Fibroblast of mammary gland (primary cell): Measurements from ENCODE around the gene USHBP1.

ENCODE experiments used
- DNase-seq: peaks from one replicate; pipeline ENCODE4 v3.0.0-alpha.2; 2010; ENCODE audit warnings: low read depth
- H3K4me3 ChIP-seq: 2 replicates; pipeline ENCODE4 v1.5.1; 2011; ENCODE audit warnings: low read depth, mild to moderate bottlenecking, low read length, moderate library complexity; ENCODE audit not compliant: control insufficient read depth
- CTCF ChIP-seq: conservative IDR thresholded peaks from 2 replicates; pipeline ENCODE4 v1.5.1; 2011; ENCODE audit warnings: low read depth, low read length, inconsistent platforms; ENCODE audit not compliant: control insufficient read depth, insufficient read depth

USHBP1 gene

DNA sequence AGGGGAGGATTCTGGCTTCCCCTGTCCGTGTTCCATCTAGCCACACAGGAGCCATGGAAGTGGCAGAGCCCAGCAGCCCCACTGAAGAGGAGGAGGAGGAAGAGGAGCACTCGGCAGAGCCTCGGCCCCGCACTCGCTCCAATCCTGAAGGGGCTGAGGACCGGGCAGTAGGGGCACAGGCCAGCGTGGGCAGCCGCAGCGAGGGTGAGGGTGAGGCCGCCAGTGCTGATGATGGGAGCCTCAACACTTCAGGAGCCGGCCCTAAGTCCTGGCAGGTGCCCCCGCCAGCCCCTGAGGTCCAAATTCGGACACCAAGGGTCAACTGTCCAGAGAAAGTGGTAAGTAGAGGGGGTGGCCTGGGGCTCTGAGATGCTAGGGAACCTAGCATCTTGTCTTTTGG, 4.2 kb upstream of the USHBP1 start:
- TF ChIP-seq CTCF = no peak
- no peak overlapping the region for H3K4me3 ChIP-seq
- DNase-seq = no peak

GRCh38 chr19:17266975-17267788, 2.6 kb upstream of the USHBP1 start, which contains the start of gene BABAM1:
Gene BABAM1, plus strand, starts transcription at chr19:17267443. Its CDS starts 1,364 bp downstream, at chr19:17268807.
- H3K4me3 ChIP-seq = peak within 1 kb of the TSS; percentile 98
- TF ChIP-seq CTCF = no peak
- peak; percentile 100 for DNase-seq

GRCh38 chr19:17266589-17266974, 2.0 kb upstream of the USHBP1 start:
- H3K4me3 ChIP-seq = no peak overlapping the region
- no peak for TF ChIP-seq CTCF
- no peak for DNase-seq

DNA sequence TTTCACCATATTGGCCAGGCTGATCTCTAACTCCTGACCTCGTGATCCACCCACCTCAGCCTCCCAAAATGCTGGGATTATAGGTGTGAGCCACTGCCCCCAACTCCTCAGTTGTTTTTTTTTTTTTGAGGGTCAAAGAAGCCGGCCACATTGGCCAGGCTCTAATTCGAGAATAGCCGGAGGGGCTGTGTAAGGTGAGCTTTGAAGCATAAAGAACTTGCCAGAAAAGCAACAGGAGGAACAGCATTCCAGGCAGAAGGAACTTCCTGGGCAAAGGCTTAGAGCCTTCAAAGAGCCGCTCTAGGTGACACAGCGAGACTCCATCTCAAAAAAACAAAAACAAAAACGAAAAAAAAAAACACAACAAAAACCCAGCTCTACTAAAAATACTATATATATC, 1.5 kb upstream of the USHBP1 start:
- no peak for DNase-seq
- TF ChIP-seq CTCF = no peak
- H3K4me3 ChIP-seq = no peak overlapping the region

- DNase-seq = no peak
- TF ChIP-seq CTCF = no peak
- no peak overlapping the region for H3K4me3 ChIP-seq
These were observed 569 bp downstream of the USHBP1 start for GRCh38 chr19:17263712-17264640.

GRCh38 chr19:17262557-17262956, 2.0 kb downstream of the USHBP1 start:
- no peak for DNase-seq
- no peak for TF ChIP-seq CTCF
- H3K4me3 ChIP-seq = no peak overlapping the region
